ENCODE data around the gene FOXK1.
A peak's percentile ranks its signal among the peaks of the same experiment; 100 is the strongest.

Gene FOXK1

DNA sequence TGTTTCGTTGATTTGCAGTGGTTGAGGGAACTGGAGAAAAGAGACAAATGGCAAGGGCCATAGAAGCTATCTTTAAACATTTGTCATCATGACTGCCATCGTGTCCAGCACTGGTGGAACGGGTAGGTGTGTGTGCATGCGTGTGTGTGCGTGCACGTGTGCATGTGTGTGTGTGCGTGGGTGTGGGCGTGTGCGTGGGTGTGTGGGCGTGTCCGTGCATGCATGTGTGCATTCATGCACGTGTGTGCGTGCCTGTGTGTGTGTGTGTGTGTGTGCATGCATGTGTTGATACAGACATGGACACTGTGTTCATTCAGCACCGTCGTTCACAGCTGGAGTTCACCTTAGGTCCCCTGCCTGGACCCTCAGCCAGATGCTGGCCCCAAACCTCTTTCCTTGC, 55.2 kb downstream of the FOXK1 start:
- Histone ChIP-seq H3K4me1 (ENCODE audit: control insufficient read depth, insufficient read depth, low read length) (peaks cover 23% of the 10 kb centered on the region), H3K9me3 (ENCODE audit: control insufficient read depth, insufficient read depth, low read depth, low read length) (no peaks in the 10 kb centered on the region), H3K27ac (ENCODE audit: low read depth, low read length) (no peak overlapping the region), H3K9ac (ENCODE audit: low read length) (no peak overlapping the region), H3K27me3 (ENCODE audit: control insufficient read depth, insufficient read depth, low read length) (peaks cover 19% of the 10 kb centered on the region), H3K4me3 (ENCODE audit: low read depth, low read length) (no peak overlapping the region), H3K36me3 (ENCODE audit: control insufficient read depth, insufficient read depth, low read length) (peaks cover 4% of the 10 kb centered on the region; the same call in 1 of the 2 replicates)

DNA sequence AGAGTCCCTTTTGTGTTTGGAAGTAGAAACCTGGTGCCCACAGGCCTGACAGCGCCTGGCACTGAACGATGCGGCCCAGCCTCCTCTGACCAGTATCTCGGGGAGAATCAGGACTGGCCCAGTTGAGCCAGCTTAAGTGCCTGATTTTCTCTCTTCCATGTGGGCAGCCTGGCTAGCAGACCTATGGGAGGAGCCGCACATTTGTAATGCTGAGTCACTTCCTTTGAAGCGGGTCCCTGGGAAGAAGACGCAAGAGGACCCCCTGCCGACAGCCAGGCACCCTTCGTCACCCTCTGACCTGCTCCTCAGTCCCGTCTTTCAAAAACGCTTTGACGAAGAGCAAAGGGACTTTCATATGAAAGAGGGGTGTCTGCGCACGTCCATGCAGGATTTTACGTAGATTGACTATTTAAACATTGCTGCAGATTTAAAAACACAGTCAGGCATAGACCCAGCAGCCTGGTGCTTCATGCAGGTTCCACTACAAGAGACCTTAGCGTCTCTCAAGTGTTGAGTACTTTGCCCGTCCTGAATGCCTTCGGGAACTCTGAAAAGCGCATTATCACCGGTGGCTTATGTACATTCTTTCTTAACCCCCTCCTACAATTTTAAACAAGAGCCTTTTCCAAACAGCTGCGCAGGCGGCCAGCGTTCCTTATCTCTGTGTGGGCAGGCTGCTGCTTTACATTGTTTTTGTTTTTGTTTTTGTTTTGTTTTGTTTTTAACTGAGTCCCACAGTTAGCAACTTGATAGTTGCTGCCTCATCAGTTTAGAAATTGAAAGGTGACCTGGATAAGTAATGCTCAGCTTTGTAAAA, 56.8 kb downstream of the FOXK1 start:
- Histone ChIP-seq H3K9ac (ENCODE audit: low read length) (peak overlapping the region; percentile 69), H3K9me3 (ENCODE audit: control insufficient read depth, insufficient read depth, low read depth, low read length) (no peaks in the 10 kb centered on the region), H3K27me3 (ENCODE audit: control insufficient read depth, insufficient read depth, low read length) (peaks cover 35% of the 10 kb centered on the region), H3K4me1 (ENCODE audit: control insufficient read depth, insufficient read depth, low read length) (peaks cover 29% of the 10 kb centered on the region), H3K4me3 (ENCODE audit: low read depth, low read length) (peak overlapping the region; percentile 17; the same call in 1 of the 2 replicates), H3K27ac (ENCODE audit: low read depth, low read length) (peak overlapping the region; percentile 52; the same call in 1 of the 2 replicates), H3K36me3 (ENCODE audit: control insufficient read depth, insufficient read depth, low read length) (peaks cover 6% of the 10 kb centered on the region; the same call in 1 of the 2 replicates)

DNA sequence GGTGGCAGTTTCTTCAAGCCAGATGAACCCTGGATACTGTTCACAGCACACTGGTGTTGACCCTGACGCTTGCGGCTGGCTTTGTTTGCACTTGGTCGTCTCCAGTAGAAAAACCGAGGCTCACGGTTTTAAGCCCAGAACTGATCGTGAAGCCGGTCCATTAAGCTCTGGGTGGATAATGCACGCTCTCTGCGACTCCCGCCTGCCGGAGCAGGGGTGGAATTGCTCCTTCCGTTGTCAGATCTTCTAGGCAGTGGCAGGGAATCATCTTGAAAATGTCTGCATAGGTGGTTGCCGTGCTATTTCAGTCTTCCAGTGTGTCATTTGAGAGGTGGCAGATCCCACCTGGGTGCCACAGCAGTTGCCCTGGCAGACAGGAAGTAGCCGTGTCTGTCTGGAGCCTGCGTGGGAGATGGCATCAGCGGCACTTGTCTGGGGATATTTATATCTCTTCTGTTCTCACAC, 57.5 kb downstream of the FOXK1 start:
- H3K36me3 ChIP-seq (ENCODE audit: control insufficient read depth, insufficient read depth, low read length): peaks cover 6% of the 10 kb centered on the region; the same call in 1 of the 2 replicates
- peak overlapping the region; percentile 52; the same call in 1 of the 2 replicates for H3K27ac ChIP-seq (ENCODE audit: low read depth, low read length)
- H3K27me3 ChIP-seq (ENCODE audit: control insufficient read depth, insufficient read depth, low read length): peaks cover 41% of the 10 kb centered on the region
- peaks cover 35% of the 10 kb centered on the region for H3K4me1 ChIP-seq (ENCODE audit: control insufficient read depth, insufficient read depth, low read length)
- peak overlapping the region; percentile 69 for H3K9ac ChIP-seq (ENCODE audit: low read length)
- H3K4me3 ChIP-seq (ENCODE audit: low read depth, low read length): peak overlapping the region; percentile 17; the same call in 1 of the 2 replicates
- no peaks in the 10 kb centered on the region for H3K9me3 ChIP-seq (ENCODE audit: control insufficient read depth, insufficient read depth, low read depth, low read length)

DNA sequence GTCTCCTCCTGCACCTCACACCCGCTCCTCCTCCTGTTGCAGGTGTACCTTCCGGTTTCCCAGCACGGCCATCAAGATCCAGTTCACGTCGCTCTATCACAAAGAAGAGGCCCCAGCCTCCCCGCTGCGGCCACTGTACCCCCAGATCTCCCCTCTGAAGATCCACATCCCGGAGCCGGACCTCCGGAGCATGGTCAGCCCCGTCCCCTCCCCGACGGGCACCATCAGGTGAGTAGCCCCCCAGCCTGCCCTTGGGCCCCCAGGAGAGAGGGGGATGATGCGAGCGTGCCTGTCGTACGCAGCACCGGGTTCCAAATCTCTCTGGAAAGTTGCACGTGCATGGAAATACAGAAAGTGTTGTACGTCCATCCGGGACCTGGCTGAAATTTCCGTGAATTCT, 58.7 kb downstream of the FOXK1 start:
- Histone ChIP-seq H3K4me1 (ENCODE audit: control insufficient read depth, insufficient read depth, low read length) (peaks cover 41% of the 10 kb centered on the region), H3K27ac (ENCODE audit: low read depth, low read length) (no peak overlapping the region), H3K27me3 (ENCODE audit: control insufficient read depth, insufficient read depth, low read length) (peaks cover 43% of the 10 kb centered on the region), H3K9ac (ENCODE audit: low read length) (no peak overlapping the region), H3K36me3 (ENCODE audit: control insufficient read depth, insufficient read depth, low read length) (peaks cover 6% of the 10 kb centered on the region; the same call in 1 of the 2 replicates), H3K4me3 (ENCODE audit: low read depth, low read length) (no peak overlapping the region), H3K9me3 (ENCODE audit: control insufficient read depth, insufficient read depth, low read depth, low read length) (no peaks in the 10 kb centered on the region)

DNA sequence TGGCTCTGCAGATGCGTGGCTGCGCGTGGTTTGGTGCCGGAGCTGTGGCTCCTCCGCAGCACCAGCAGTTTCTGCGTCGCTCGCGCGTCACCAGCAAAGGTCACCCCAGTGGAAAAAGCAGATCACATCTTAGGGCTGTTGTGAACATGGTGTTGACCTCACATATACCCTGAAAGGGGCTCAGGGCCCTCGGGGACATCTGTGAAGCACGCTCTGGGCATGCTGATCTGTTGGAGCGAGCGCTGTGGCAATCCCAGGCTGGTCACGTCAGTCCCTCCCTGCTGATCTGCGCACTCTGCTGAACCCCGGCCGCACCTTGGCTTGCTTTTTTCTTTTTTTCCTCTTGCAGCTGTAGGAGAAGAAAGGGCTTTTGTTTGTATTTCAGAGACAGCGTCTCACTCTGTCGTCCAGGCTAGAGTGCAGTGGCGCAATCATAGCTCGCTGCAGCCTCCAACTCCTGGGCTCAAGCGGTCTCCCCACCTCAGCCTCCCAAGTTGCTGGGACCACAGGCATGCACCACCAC, 60.0 kb downstream of the FOXK1 start:
- Histone ChIP-seq H3K9me3 (ENCODE audit: control insufficient read depth, insufficient read depth, low read depth, low read length) (no peaks in the 10 kb centered on the region), H3K4me1 (ENCODE audit: control insufficient read depth, insufficient read depth, low read length) (peaks cover 41% of the 10 kb centered on the region), H3K9ac (ENCODE audit: low read length) (no peak overlapping the region), H3K27me3 (ENCODE audit: control insufficient read depth, insufficient read depth, low read length) (peaks cover 46% of the 10 kb centered on the region), H3K27ac (ENCODE audit: low read depth, low read length) (no peak overlapping the region), H3K36me3 (ENCODE audit: control insufficient read depth, insufficient read depth, low read length) (peaks cover 6% of the 10 kb centered on the region; the same call in 1 of the 2 replicates), H3K4me3 (ENCODE audit: low read depth, low read length) (no peak overlapping the region)

DNA sequence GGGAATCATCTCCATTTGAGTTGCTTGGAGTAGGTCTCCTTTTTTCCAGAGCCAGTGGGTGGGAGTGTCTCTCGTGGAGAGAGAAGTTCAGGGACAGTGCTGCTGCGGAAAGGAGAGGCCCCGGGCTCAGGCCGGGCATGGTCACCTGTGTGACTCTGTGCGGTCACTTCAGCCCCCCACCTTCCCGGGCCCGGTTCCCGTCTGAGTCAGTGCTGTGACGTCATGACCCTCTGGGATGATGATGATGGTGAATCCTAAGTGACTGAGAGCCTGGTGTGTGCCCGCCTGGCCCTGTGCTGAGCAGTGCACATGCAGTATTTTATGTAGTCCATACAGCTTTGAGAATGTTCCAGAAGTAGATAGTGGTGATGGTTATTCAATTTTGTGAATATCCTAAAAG, 60.8 kb downstream of the FOXK1 start:
- Histone ChIP-seq H3K9me3 (ENCODE audit: control insufficient read depth, insufficient read depth, low read depth, low read length) (no peaks in the 10 kb centered on the region), H3K4me1 (ENCODE audit: control insufficient read depth, insufficient read depth, low read length) (peaks cover 39% of the 10 kb centered on the region), H3K27ac (ENCODE audit: low read depth, low read length) (no peak overlapping the region), H3K36me3 (ENCODE audit: control insufficient read depth, insufficient read depth, low read length) (peaks cover 6% of the 10 kb centered on the region; the same call in 1 of the 2 replicates), H3K9ac (ENCODE audit: low read length) (no peak overlapping the region), H3K27me3 (ENCODE audit: control insufficient read depth, insufficient read depth, low read length) (peaks cover 46% of the 10 kb centered on the region), H3K4me3 (ENCODE audit: low read depth, low read length) (no peak overlapping the region)

DNA sequence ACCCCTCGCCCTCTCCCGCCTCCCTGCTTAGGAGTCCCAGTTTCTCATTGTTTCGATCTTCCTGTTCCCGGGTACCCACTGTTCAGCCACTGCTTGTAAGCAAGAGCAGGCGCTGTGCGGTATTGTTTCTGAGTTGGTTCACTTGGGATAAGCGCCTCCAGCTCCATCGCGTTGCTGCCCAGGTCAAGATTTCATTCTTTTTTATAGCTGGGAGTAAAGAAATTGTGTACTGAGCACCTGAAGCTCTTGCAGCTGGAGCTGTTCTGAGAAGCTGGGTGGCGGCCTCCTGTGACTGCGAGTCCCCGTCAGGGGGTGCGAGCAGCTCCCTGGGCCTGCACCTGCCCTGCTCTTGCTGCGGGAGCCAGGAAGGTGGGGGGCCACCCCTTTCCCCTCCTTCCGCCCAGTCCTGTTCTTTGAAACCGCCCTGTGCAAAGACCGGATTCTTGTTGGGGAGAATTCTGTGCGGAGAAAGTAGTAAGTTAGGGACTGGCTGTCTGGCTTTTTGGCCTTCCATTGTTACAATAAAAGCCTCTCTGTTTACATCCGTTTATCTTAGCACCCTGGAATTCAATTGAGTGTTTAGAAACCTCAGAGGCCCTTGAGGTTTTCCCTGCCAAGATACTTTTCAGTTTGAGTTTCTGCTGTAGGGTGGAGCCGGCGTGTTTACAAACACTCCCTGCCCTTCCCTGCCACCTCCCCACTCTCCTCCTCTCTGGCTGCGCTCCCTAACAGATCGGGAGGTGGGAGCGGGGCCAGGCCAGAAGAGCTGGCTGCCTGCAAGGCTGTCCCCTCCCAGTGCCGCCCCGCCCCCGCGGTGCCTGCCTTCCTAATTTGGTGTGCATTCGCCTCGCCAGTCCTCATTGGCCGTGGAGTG, 62.5 kb downstream of the FOXK1 start:
- Histone ChIP-seq H3K9ac (ENCODE audit: low read length) (peak overlapping the region; percentile 71), H3K9me3 (ENCODE audit: control insufficient read depth, insufficient read depth, low read depth, low read length) (no peaks in the 10 kb centered on the region), H3K4me3 (ENCODE audit: low read depth, low read length) (peak overlapping the region; percentile 47), H3K4me1 (ENCODE audit: control insufficient read depth, insufficient read depth, low read length) (peaks cover 25% of the 10 kb centered on the region), H3K36me3 (ENCODE audit: control insufficient read depth, insufficient read depth, low read length) (peaks cover 6% of the 10 kb centered on the region; the same call in 1 of the 2 replicates), H3K27ac (ENCODE audit: low read depth, low read length) (peak overlapping the region; percentile 56; the same call in 1 of the 2 replicates), H3K27me3 (ENCODE audit: control insufficient read depth, insufficient read depth, low read length) (peaks cover 40% of the 10 kb centered on the region)

DNA sequence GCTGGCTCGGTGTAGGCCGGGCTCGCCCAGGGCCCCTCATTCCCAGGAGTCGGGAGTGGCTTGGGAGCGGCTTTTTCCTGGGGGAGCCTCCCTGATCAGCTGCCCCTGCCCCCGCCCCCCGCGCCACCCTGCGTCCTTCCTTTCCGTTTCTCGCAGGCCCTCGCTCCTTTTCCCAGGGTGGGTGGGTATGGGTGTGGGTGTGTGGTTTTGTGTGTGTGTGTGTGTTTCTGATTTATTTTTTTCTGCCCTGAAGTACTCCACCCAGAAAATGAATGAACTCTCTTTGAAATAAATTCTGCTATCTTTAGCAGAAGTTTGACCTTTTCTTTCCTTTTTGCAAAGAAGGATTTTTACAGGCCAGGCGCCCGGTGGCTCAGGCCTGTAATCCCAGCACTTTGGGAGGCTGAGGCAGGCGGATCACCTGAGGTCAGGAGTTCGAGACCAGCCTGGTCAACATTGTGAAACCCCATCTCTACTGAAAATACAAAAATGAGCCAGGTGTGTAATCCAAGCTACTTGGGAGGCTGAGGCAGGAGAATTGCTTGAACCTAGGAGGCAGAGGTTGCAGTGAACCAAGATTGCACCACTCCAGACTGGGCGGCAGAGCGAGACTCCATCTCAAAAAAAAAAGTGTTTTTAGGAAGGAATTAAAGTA, 63.3 kb downstream of the FOXK1 start:
- H3K4me3 ChIP-seq (ENCODE audit: low read depth, low read length): peak overlapping the region; percentile 47
- peaks cover 38% of the 10 kb centered on the region for H3K27me3 ChIP-seq (ENCODE audit: control insufficient read depth, insufficient read depth, low read length)
- H3K27ac ChIP-seq (ENCODE audit: low read depth, low read length): peak overlapping the region; percentile 47; the same call in 1 of the 2 replicates
- H3K9me3 ChIP-seq (ENCODE audit: control insufficient read depth, insufficient read depth, low read depth, low read length): no peaks in the 10 kb centered on the region
- H3K4me1 ChIP-seq (ENCODE audit: control insufficient read depth, insufficient read depth, low read length): peaks cover 22% of the 10 kb centered on the region
- peaks cover 6% of the 10 kb centered on the region; the same call in 1 of the 2 replicates for H3K36me3 ChIP-seq (ENCODE audit: control insufficient read depth, insufficient read depth, low read length)
- H3K9ac ChIP-seq (ENCODE audit: low read length): peak overlapping the region; percentile 69

DNA sequence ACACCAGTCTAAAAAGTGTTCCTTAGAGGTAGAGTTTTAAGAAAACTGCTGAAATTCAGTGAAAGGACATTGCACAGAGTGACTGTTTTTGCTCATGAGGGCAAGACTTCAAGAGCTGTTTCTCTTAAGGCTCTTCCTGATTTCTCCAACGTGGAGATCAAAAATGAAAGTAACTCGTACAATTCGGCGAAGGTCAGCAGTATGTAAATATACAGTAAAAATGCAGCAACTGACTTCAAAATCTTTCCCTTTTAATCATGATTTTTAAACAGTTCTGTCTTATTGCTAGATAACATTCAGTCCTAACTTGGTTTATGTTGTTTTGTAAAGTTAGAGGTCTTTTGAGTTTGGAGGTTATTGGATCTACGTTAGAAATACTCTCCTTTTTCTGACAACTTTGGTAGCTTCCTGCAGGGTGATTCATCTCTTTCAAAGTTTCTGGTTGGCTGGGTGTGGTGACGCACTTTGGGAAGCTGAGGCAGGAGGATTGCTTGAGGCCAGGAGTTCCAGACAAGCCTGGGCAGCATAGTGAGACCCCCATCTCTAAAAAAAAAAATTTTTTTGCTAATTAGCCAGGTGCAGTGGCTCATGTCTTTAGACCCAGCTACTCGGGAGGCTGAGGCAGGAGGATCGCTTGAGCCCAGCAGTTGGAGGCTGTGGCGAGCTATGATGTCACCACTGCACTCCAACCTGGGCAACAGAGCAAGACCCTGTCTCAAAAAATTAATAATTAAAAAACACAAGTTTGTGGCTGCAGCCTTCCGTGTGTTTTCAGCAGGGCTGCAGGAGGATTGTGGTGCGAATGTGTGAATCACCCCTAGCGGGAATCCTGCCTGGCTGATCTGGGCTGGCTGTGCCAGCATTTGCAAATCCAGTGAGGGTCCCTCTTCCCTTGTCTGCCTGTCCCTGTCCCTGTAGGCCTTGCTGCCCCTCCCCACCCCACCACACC, 64.2 kb downstream of the FOXK1 start:
- H3K27ac ChIP-seq (ENCODE audit: low read depth, low read length): peak overlapping the region; percentile 47; the same call in 1 of the 2 replicates

More for the DNA sequence above, 64.2 kb downstream of the FOXK1 start:
- Histone ChIP-seq H3K27me3 (ENCODE audit: control insufficient read depth, insufficient read depth, low read length) (peaks cover 35% of the 10 kb centered on the region), H3K4me3 (ENCODE audit: low read depth, low read length) (no peak overlapping the region), H3K9me3 (ENCODE audit: control insufficient read depth, insufficient read depth, low read depth, low read length) (no peaks in the 10 kb centered on the region), H3K4me1 (ENCODE audit: control insufficient read depth, insufficient read depth, low read length) (peaks cover 22% of the 10 kb centered on the region), H3K36me3 (ENCODE audit: control insufficient read depth, insufficient read depth, low read length) (peaks cover 6% of the 10 kb centered on the region; the same call in 1 of the 2 replicates), H3K9ac (ENCODE audit: low read length) (peak overlapping the region; percentile 69)
